ENCODE results near the gene C10orf95. TPM values are rescaled to one million over a fixed set of nuclear protein-coding genes. Genes with fewer than 3 reads are reported as not detected.

Gene C10orf95
- total and polyA plus RNA-seq, 2 of the 13 experiments (the other 11 are each of a cell fraction or from before 2014, with no cell fraction given) = 0.05 to 0.07 TPM

- TF ChIP-seq ZC3H13 (CRISPR knock-in tag; IDR thresholded peaks at IDR 0.05) (no peak), BCL6 (CRISPR knock-in tag; IDR thresholded peaks at IDR 0.05) (no peak), ZMYM4 (CRISPR knock-in tag; IDR thresholded peaks at IDR 0.05) (no peak), ZNF180 (CRISPR knock-in tag; IDR thresholded peaks at IDR 0.05; ENCODE audit: borderline replicate concordance, low read depth) (0 out of 2 replicates have a peak, but pooled peaks have one; percentile 33), TAF15 (IDR thresholded peaks at IDR 0.05; ENCODE audit: low read depth, low read length, poor library complexity, severe bottlenecking) (no peak), PATZ1 (CRISPR knock-in tag; IDR thresholded peaks at IDR 0.05) (no peak), ZNF605 (CRISPR knock-in tag; IDR thresholded peaks at IDR 0.05) (0 out of 2 replicates have a peak, but pooled peaks have one; percentile 51), MED8 (CRISPR knock-in tag; IDR thresholded peaks at IDR 0.05; ENCODE audit: insufficient replicate concordance) (no peak), MIER2 (CRISPR knock-in tag; IDR thresholded peaks at IDR 0.05) (no peak), ZNF546 (CRISPR knock-in tag; conservative IDR thresholded peaks at IDR 0.05) (no peak), BATF2 (CRISPR knock-in tag; IDR thresholded peaks at IDR 0.05) (no peak), RFX1 (IDR thresholded peaks at IDR 0.05) (no peak), ZNF18 (CRISPR knock-in tag; IDR thresholded peaks at IDR 0.05; ENCODE audit: insufficient replicate concordance) (peak; percentile 43), FOXK1 (CRISPR knock-in tag; IDR thresholded peaks at IDR 0.05; ENCODE audit: borderline replicate concordance, low read depth) (no peak), ELK4 (CRISPR knock-in tag; IDR thresholded peaks at IDR 0.05; ENCODE audit: borderline replicate concordance) (no peak), KLF11 (CRISPR knock-in tag; IDR thresholded peaks at IDR 0.05) (no peak), ZNF724P (CRISPR knock-in tag; IDR thresholded peaks at IDR 0.05; ENCODE audit: borderline replicate concordance) (no peak), ZNF720 (CRISPR knock-in tag; IDR thresholded peaks at IDR 0.05) (no peak), KAT7 (CRISPR knock-in tag; IDR thresholded peaks at IDR 0.05; ENCODE audit: borderline replicate concordance) (no peak)
These were observed at the start of gene C10orf95 (continued) for GRCh38 chr10:102451105-102451969.
